Measurements from ENCODE around the gene ANKRD34A.
A peak's percentile ranks its signal among the peaks of the same experiment; 100 is the strongest.
"Not testable (repeated sequence)": the region's sequence is repeated elsewhere in the genome, so short reads cannot be mapped to it uniquely, and the experiment has no call there.

ANKRD34A gene

DNA sequence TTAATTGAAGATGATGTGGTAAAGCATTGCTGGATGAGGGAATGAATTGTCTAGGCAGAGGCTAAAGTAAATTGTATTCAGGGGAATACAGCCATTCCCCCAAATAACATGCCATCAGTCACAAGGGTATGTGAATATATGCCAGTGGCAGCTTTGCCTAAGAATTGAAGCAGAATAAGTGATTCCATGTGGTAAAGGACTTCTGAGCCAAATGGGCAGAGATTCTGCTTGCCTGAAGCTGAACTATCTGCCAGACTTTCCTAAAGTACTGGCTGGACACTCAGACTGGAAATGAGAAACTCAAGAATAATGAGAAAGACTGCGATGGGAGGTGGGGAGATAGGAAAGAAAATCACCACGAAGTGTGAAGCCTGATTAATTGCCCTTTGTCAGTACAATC lies 8.9 kb downstream of the ANKRD34A start:
- H3K4me3 ChIP-seq (ENCODE audit: low read depth, low read length), result peak overlapping the region; percentile 75
- no peak for DNase-seq (ENCODE audit: low read depth)

DNA sequence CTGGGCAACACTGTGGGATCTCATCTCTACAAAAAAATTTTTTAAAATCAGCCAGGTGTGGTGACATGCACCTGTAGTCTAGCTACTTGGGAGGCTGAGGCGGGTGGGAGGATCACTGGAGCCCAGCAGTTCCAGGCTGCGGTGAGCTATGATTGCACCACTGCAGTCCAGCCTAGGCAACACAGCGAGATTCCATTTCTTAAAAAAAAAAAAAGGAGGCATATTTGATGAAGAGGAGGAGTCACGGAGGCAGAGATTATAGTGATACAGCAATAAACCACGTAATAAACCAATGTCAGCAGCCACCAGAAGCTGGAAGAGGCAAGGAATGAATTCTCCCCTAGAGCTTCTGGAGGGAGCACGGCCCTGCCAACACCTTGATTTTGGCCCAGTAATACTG lies 10.5 kb downstream of the ANKRD34A start:
- no peak for DNase-seq (ENCODE audit: low read depth)
- no peak overlapping the region for H3K4me3 ChIP-seq (ENCODE audit: low read depth, low read length)

DNA sequence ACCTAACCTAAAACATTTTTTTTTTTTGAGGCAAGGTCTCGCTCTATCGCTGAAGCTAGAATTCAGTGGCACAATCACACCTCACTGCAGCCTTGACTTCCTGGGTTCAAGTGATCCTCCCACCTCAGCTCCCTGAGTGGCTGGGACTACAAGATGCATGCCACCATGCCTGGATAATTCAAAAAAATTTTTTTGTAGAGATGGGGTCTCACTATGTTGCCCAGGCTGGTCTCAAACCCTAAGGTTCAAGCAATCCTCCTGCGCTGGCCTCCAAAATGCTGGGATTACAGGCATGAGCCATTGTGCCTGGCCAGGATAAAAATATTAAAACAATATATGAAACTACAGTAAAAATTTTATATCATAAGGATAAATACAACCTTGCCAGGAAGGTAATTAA lies 11.5 kb downstream of the ANKRD34A start:
- DNase-seq (ENCODE audit: low read depth), result no peak
- no peak overlapping the region for H3K4me3 ChIP-seq (ENCODE audit: low read depth, low read length)

DNA sequence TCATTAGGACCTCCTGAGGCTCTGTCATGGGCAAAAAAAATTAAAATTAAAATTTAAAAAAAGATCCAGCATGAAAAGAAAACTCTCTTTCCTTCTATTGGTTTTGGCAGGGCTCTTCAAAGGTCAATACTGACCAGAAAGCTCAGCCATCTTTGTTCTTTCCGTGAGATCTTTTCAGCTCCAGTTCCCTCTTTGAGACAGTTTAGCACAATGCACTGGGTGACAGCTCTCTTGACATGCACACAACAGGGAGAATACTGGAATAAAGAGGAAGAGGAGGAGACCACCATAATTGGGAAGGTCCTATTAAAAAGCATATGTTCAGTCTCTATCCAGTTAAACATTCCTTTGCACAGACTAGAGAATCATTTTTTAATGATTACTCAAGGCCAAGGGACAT lies 12.8 kb downstream of the ANKRD34A start:
- DNase-seq (ENCODE audit: low read depth), result no peak
- no peak overlapping the region for H3K4me3 ChIP-seq (ENCODE audit: low read depth, low read length)

DNA sequence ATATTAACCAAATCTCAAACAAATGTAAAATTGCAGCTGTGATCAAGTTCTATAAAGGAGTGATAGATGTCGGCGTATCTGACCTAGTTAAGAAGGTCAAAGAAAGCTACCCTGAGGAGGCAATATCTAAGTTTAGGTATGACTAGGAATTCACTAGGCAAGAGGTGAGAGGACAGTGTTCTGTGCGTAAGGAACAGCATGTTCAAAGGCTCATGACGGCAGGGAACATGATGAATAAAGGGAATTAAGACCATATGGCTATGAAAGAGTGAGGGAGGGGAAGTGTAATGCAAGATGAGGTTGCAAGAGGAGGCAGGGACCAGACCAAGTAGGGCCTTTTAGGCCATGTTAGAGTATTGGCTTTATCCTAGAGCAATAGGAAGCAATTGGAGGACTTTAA lies 15.2 kb downstream of the ANKRD34A start:
- no peak overlapping the region for H3K4me3 ChIP-seq (ENCODE audit: low read depth, low read length)
- peak; percentile 53 for DNase-seq (ENCODE audit: low read depth)

DNA sequence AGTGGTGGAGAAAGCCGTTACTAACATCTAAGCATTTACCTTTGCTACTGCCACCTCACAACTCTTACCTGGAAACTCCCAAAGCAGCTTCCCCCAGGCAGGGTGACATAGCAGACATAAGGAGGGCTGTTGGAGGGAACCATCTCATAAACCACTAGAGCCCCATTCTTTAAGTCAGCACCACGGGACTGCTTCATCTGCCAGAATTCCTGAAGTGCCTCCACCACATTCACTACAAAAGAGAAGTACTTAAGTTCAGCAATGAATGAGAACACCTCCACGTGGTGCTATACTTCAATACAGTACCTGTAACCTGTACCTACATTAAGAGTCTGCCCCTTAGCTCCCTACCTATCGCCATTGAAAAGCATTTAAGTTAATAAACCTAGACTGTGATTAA lies 16.8 kb downstream of the ANKRD34A start:
- DNase-seq (ENCODE audit: low read depth), result no peak
- H3K4me3 ChIP-seq (ENCODE audit: low read depth, low read length), result no peak overlapping the region

DNA sequence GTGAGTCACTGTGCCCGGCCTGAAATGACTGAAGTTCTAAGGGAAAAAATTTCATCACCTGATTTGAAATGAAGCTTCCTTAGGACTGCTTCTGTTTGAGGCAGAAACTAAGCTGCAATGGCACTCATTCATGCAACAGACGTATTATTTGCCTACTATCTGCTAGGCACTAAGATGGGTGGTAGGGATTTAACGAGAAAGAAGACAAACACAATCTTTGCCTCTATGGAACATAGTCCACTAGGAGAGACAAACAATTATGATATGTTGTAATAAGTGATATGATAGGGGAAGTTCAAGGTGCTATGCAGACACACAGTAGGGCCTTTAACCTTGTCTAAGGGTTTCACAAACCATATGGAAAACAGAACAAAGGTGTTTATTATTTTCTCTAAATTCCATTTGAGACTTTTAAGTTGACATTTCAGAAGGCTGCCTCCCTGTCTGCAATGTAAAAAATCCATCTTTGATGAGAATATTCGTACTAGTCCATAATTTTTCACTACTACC lies 17.8 kb downstream of the ANKRD34A start:
- no peak overlapping the region for H3K4me3 ChIP-seq (ENCODE audit: low read depth, low read length)
- DNase-seq (ENCODE audit: low read depth), result no peak

DNA sequence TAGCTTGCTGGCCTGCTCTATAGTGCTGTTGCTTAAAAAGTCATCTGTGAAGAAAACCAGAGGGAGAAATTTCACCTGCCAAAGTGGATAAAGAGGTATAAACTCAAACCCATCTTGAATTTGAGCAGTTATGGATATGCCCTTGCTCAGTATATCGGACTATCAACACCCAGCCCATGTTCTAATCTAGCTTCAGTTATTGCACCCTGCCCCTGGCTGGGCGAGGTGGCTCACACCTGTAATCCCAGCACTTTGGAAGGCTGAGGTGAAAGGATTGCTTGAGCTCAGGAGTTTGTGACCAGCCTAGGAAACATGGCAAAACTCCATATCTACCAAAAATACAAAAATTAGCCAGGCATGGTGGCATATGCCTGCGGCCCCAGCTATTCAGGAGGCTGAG lies 19.8 kb downstream of the ANKRD34A start:
- DNase-seq (ENCODE audit: low read depth), result no peak
- H3K4me3 ChIP-seq (ENCODE audit: low read depth, low read length), result no peak overlapping the region

DNA sequence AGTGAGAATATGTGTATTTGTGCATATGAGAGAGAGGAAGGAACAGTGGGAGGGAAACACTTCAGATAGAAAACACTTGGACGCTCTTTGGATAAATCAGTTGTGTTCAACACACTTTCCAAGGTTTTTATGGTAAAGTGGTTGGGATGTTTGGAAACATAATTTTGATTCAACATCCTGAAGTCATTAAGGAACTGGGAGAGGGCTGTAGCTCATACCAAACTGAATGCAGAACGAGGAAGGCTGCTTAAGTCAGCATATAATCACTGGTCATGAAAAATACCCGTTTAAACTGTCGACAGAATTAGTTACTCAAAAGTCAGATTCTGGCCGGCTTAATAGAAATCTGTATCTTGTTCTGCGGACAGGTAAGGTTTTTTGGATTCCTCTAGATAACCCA lies 21.5 kb downstream of the ANKRD34A start:
- DNase-seq (ENCODE audit: low read depth), result no peak
- H3K4me3 ChIP-seq (ENCODE audit: low read depth, low read length), result no peak overlapping the region

DNA sequence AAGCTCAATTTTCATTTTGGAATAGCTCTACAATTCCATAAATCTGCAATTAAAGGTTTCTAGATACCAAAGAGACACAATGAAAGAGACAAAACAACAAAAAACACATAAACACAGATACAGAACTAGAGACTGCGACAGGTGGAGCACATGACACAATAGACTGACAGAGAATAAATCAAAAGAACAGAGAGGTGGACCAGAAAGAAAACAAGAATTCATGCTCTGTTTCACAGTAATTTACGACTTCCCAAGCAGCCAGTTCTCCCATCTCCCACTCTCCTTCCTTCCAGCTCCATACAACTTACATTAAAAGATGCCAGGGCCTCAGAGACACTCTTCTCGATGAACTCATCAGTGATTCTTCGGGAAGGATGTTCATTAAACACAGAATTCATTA lies 22.0 kb downstream of the ANKRD34A start:
- no peak for DNase-seq (ENCODE audit: low read depth)
- no peak overlapping the region for H3K4me3 ChIP-seq (ENCODE audit: low read depth, low read length)

DNA sequence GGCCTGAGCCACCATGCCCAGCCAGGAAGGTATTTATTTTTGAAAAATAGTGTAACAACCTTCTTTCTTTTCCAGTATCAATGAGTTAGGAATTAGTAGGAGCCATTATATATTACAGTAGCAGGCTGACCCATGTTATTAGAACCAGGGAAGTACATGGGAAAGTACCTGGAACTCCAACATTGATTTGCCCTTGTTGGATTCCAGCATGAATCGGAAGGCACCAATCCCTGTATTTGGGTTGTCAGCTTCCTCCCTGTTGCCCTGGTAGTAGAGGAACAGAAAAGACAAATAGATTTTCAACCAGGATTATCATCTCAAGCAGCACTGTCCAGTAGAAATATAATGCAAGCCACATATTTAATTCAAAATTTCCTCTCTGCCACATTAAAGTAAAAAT lies 26.9 kb downstream of the ANKRD34A start:
- no peak for DNase-seq (ENCODE audit: low read depth)
- no peak overlapping the region for H3K4me3 ChIP-seq (ENCODE audit: low read depth, low read length)

DNA sequence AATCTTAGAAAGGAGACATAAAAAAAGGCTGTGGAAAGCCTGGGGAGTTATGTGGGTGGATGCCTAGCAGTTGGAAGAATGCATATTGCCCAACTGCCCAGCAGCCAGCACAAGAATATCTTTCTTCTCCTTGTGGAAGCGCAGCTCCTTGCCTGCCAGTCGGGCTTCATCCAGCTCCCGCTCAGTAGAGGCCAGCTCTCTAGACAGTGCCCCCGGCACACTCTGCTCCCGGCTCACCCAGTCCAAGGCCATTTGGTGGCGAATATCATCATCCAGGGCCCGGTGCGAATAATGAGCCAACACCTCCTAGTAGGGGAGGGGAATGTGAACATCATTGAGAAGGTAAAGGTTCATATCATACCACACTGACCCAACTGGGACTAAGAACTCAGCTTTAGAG lies 28.1 kb downstream of the ANKRD34A start:
- no peak for DNase-seq (ENCODE audit: low read depth)

DNA sequence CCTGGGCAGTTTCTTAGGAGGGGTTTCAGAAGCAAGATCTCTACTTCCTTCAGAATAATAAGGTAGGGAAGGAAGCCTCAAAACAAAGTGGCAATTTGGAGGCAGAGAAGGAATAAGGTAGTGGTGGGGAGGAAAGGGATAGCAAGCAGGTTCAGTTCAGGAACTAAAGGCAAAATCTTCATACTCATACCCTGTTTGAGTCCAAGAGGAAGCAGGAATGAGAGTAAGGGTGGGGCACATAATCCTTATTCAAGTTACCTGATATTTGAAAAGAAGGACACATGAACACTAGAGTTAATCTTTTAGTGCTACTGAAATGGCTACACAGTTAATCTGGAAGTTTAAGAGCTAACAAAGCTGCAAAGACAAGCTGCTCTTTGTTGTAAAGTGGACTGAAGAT lies 28.7 kb downstream of the ANKRD34A start:
- H3K4me3 ChIP-seq (ENCODE audit: low read depth, low read length), result no peak overlapping the region
- DNase-seq (ENCODE audit: low read depth), result no peak

More for the DNA sequence above, 28.1 kb downstream of the ANKRD34A start:
- H3K4me3 ChIP-seq (ENCODE audit: low read depth, low read length), result no peak overlapping the region

DNA sequence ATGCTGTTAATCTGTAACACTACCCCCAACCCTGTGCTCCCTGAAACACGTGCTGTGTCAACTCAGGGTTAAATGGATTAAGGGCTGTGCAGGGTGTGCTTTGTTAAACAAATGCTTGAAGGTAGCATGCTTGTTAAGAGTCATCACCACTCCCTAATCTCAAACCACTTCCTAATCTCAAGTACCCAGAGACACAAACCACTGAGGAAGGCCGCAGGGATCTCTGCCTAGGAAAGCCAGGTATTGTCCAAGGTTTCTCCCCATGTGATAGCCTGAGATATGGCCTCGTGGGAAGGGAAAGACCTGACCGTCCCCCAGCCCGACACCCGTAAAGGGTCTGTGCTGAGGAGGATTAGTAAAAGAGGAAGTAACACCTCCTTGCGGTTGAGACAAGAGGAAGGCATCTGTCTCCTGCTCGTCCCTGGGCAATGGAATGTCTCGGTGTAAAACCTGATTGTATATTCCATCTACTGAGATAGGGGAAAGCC lies 31.8 kb downstream of the ANKRD34A start:
- not testable (repeated sequence) for H3K4me3 ChIP-seq (ENCODE audit: low read depth, low read length); DNase-seq (ENCODE audit: low read depth)

DNA sequence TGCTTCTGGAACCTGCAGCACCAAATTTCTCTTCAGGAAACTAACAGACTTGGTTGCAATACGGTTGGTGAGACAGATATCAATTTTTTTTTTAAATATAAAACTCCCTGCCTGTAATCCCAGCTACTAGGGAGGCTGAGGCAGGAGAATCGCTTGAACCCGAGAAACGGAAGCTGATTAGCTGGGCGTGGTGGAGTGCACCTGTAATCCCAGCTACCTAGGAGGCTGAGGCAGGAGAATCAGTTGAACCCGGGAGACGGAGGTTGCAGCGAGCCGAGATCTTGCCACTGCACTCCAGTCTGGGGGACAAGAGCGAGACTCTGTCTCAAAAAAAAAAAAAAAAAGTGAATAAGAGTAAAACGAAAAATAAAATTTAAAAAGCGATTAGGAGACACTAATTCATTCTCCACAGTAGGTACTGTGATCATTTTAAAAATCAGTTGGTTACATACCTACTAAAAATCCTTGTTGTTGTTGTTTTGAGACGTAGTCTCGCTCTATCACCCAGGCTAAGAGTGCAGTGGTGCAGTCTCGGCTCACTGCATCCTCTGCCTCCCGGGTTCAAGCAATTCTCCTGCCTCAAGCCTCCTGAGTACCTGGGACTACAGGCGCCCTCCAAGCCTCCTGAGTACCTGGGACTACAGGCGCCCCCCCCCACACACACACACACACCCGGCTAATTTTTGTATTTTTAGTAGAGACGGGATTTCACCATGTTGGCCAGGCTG lies 36.3 kb downstream of the ANKRD34A start:
- no peak for DNase-seq (ENCODE audit: low read depth)
- H3K4me3 ChIP-seq (ENCODE audit: low read depth, low read length), result peak overlapping the region; percentile 89

DNA sequence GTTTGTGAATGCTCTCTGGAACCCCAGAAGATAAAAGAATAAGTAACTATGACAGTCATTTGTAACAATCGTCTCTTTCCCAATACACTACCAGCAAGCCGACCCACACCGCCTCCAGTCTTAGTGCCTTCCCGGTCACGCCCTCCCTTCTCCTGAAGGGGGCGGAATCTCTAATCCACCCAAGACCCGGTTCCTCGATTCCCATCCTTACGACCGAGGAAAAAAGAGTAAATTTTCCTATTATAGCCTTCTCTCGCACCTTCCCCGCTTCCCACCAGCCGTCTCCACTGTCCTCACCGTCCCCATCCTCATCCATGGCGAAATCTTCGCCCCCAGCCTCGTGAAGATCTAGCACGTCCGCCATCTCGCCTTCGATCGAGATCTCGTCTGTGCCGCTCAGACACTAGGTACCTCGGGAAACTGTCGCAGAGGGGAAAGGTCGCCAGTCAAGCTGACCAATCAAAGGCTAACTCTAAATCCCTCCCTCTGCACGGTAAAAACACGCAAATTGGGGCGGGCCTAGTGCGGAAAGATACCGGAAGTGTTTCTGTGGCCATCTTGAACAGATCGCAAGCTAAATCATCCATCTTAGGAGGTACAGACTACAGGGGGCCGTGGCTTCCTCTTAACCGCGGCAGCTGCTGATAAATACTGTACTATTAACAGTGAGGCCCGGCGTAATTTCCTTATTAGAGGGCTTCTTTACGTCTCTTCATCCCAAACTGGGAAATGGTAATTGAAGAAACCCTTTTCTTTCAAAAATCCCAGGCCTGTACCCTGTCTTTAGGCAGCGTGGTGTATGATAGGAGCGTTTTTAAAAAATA lies 37.1 kb downstream of the ANKRD34A start, which contains the start of gene RBM8A:
TSS of gene RBM8A (minus strand) at position 422 of the 824 bp plus-strand sequence. CDS start at position 364, 58 bp downstream.
- peak; percentile 95 for DNase-seq (ENCODE audit: low read depth)
- H3K4me3 ChIP-seq (ENCODE audit: low read depth, low read length), result peak within 1 kb of the TSS; percentile 89

DNA sequence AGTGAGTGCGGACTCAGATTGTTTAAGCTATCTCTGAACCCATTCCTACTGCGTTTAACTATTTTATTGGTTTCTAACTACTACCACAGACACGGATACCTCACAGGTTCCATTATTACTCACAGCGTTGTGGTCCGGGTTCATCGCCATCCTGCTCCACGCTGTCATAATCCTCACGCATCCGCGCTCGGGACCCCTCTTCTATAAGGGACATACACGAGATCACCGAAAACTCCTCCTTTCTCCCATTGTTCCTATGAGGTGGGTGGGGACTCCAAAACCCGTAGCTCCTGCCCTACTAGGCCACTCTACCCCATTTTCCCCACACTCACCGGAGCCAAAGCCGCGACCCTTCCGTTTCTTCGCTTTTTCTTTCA lies 37.7 kb downstream of the ANKRD34A start:
- peak overlapping the region; percentile 89 for H3K4me3 ChIP-seq (ENCODE audit: low read depth, low read length)
- no peak for DNase-seq (ENCODE audit: low read depth)

DNA sequence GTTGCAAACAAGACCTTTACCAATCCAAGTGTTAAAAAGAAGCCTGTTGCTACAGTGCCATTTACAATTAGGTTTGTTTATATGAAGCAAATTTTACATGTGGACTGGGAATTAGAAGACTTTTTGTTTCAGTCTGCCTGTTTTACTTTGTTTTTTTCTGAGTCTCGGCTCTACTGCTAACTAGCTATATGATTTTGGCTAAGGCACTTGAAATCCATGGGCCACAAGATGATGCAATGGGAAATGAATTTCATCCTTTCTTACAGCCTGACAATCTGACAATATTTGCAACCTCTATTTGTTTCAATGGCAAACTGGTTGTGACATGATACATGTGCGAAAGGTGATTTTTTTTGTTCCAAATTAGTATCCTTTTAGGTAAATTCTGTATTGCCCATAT lies 42.1 kb downstream of the ANKRD34A start:
- H3K4me3 ChIP-seq (ENCODE audit: low read depth, low read length), result no peak overlapping the region
- no peak for DNase-seq (ENCODE audit: low read depth)

DNA sequence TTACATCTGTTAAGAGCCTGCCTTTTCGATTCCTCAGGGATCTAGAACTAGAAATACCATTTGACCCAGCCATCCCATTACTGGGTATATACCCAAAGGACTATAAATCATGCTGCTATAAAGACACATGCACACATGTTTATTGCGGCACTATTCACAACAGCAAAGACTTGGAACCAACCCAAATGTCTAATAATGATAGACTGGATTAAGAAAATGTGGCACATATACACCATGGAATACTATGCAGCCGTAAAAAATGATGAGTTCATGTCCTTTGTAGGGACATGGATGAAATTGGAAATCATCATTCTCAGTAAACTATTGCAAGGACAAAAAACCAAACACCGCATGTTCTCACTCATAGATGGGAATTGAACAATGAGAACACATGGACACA lies 44.1 kb downstream of the ANKRD34A start:
- H3K4me3 ChIP-seq (ENCODE audit: low read depth, low read length); DNase-seq (ENCODE audit: low read depth): not testable (repeated sequence)
